ENCODE data around the gene BRSK2. TPM values are rescaled to one million over a fixed set of nuclear protein-coding genes. Genes with fewer than 3 reads are reported as not detected.

Gene BRSK2
- total and polyA plus RNA-seq, 9 of the 15 experiments (the other 6 are each of a cell fraction or from before 2014, with no cell fraction given): 0.06 to 0.52 (median 0.18) TPM; not detected in 5

DNA sequence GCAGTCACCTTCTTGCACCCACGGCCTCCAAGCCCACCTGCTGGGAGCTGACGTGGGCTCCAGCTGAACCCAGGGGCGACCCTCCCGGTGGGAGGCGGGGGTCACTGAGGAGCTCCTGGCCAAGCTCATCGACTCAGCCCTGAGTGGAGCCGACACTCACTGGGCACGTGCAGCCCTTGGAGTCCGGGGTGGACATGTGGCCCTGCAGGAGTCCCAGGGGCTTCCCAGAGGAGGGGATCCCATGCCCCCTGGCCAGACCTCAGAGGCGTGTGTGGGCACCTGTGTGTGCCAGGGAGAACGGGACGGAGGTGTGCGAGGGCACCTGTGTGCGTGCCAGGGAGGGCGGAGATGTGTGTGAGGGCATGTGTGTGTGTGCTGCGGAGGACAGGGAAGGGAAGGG, 20.8 kb upstream of the BRSK2 start:
- no peak overlapping the region for H2AFZ ChIP-seq (ENCODE audit: low read depth, low read length)
- FAIRE-seq: no peak
- DNase-seq (ENCODE audit: extremely low read depth in 1 of 4, low spot score in 3 of 4): no peak
- H3K79me2 ChIP-seq (ENCODE audit: control insufficient read depth, insufficient read depth, low read length): no peaks in the 10 kb centered on the region
- peaks cover 0 to 16% of the 10 kb centered on the region in 2 experiments; a peak in 1 of 5 replicates for H3K4me1 ChIP-seq (replicated peaks in 1 of 2; ENCODE audit: control insufficient read depth in 2 of 2, insufficient read depth in 2 of 2, low read length in 2 of 2)
- ChIA-PET CTCF (ENCODE audit: low intra/inter-chr PET ratio) (no interaction called here), POLR2A (no interaction called here)
- no peak overlapping the region for H3K9ac ChIP-seq (ENCODE audit: insufficient read depth in 1 of 2, low read depth in 2 of 2, low read length in 2 of 2)
- no peak overlapping the region for H3K4me3 ChIP-seq
- in situ Hi-C loops (cut with MboI): no loop called here
- no peaks in the 10 kb centered on the region; the same call in 1 of the 2 replicates for H4K20me1 ChIP-seq (replicated peaks; ENCODE audit: control insufficient read depth, insufficient read depth, low read length)
- 2% methylated on average over 16 of the region's 16 CpGs for WGBS (ENCODE audit: insufficient coverage, low coverage, missing lambda C conversion rate)
- BruUV-seq (replicated peaks): no TSS peak
- no peaks in the 10 kb centered on the region for H3K36me3 ChIP-seq (ENCODE audit: control insufficient read depth, insufficient read depth, low read length)
- H3K4me2 ChIP-seq (ENCODE audit: insufficient read depth, low read length): no peak overlapping the region
- H3K9me3 ChIP-seq (replicated peaks; ENCODE audit: control insufficient read depth, insufficient read depth, low read depth, low read length): no peaks in the 10 kb centered on the region
- no peak overlapping the region for H3K27ac ChIP-seq (ENCODE audit: extremely low read depth, low read depth, low read length)
- TF ChIP-seq ZC3H8 (IDR thresholded peaks at IDR 0.05): no peak
- no peak for TF ChIP-seq OTX1 (CRISPR knock-in tag; IDR thresholded peaks at IDR 0.05)
- TF ChIP-seq HDAC2 (IDR thresholded peaks at IDR 0.05): no peak
- TF ChIP-seq TBL1XR1 (IDR thresholded peaks at IDR 0.05; ENCODE audit: low read length in 2 of 2): no peak
- no peak for TF ChIP-seq CC2D1A (IDR thresholded peaks at IDR 0.05)
- no peak for TF ChIP-seq FOXA1 (IDR thresholded peaks at IDR 0.05; ENCODE audit: borderline replicate concordance)
- TF ChIP-seq NR2C2 (CRISPR knock-in tag; IDR thresholded peaks at IDR 0.05): no peak
- TF ChIP-seq NR2C2 (tag; IDR thresholded peaks at IDR 0.05): no peak
- TF ChIP-seq ZNF3 (CRISPR knock-in tag; IDR thresholded peaks at IDR 0.05): no peak
- TF ChIP-seq MED1 (CRISPR knock-in tag; IDR thresholded peaks at IDR 0.05; ENCODE audit: borderline replicate concordance): no peak
- no peak for TF ChIP-seq SMAD4 (CRISPR knock-in tag; conservative IDR thresholded peaks at IDR 0.05)
- TF ChIP-seq KDM2B (CRISPR knock-in tag; IDR thresholded peaks at IDR 0.05): no peak
- TF ChIP-seq, protein P1, sequence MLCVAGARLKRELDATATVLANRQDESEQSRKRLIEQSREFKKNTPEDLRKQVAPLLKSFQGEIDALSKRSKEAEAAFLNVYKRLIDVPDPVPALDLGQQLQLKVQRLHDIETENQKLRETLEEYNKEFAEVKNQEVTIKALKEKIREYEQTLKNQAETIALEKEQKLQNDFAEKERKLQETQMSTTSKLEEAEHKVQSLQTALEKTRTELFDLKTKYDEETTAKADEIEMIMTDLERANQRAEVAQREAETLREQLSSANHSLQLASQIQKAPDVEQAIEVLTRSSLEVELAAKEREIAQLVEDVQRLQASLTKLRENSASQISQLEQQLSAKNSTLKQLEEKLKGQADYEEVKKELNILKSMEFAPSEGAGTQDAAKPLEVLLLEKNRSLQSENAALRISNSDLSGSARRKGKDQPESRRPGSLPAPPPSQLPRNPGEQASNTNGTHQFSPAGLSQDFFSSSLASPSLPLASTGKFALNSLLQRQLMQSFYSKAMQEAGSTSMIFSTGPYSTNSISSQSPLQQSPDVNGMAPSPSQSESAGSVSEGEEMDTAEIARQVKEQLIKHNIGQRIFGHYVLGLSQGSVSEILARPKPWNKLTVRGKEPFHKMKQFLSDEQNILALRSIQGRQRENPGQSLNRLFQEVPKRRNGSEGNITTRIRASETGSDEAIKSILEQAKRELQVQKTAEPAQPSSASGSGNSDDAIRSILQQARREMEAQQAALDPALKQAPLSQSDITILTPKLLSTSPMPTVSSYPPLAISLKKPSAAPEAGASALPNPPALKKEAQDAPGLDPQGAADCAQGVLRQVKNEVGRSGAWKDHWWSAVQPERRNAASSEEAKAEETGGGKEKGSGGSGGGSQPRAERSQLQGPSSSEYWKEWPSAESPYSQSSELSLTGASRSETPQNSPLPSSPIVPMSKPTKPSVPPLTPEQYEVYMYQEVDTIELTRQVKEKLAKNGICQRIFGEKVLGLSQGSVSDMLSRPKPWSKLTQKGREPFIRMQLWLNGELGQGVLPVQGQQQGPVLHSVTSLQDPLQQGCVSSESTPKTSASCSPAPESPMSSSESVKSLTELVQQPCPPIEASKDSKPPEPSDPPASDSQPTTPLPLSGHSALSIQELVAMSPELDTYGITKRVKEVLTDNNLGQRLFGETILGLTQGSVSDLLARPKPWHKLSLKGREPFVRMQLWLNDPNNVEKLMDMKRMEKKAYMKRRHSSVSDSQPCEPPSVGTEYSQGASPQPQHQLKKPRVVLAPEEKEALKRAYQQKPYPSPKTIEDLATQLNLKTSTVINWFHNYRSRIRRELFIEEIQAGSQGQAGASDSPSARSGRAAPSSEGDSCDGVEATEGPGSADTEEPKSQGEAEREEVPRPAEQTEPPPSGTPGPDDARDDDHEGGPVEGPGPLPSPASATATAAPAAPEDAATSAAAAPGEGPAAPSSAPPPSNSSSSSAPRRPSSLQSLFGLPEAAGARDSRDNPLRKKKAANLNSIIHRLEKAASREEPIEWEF (CRISPR knock-in tag; IDR thresholded peaks at IDR 0.05): no peak
- no peak for TF ChIP-seq ZNF239 (CRISPR knock-in tag; IDR thresholded peaks at IDR 0.05)
- no peak for TF ChIP-seq ZNF586 (CRISPR knock-in tag; conservative IDR thresholded peaks at IDR 0.05)
- no peak for TF ChIP-seq ZFPM2 (CRISPR knock-in tag; IDR thresholded peaks at IDR 0.05)
- no peak for TF ChIP-seq CAMTA2 (CRISPR knock-in tag; conservative IDR thresholded peaks at IDR 0.05)
- no peak for ATAC-seq
- no peaks in the 10 kb centered on the region for H3K9me1 ChIP-seq (ENCODE audit: control insufficient read depth, insufficient read depth, low read length)
- H3K27me3 ChIP-seq (ENCODE audit: control insufficient read depth in 2 of 2, insufficient read depth in 2 of 2, low read length in 2 of 2): peaks cover 11 to 58% of the 10 kb centered on the region in 2 experiments; a peak in 4 of 5 replicates
- intact Hi-C loops (cut with micrococcal nuclease): no loop called here

All from K562 (cell line).